Neural cell (in vitro differentiated cells): ENCODE data around the gene SEC14L6.

Experiments
- EZH2 ChIP-seq: fragments of 200-600, 300-800 bp; shearing (Covaris generic), sonication (generic); IDR thresholded peaks from 2 replicates; pipeline ENCODE4 v1.6.1; 2014; ENCODE audit warnings: antibody characterized with exemption, low read length, borderline replicate concordance, mild to moderate bottlenecking; ENCODE audit not compliant: insufficient read depth, poor library complexity, severe bottlenecking
- POLR2AphosphoS5 ChIP-seq: IDR thresholded peaks from 2 replicates; pipeline ENCODE4 v1.6.1; 2012
- RAD21 ChIP-seq: fragments of 450-650 bp; conservative IDR thresholded peaks from 2 replicates; pipeline ENCODE4 v1.6.1; 2014; ENCODE audit warnings: antibody characterized with exemption, mild to moderate bottlenecking, moderate library complexity
- SMC3 ChIP-seq: fragments of 450-650 bp; conservative IDR thresholded peaks from 2 replicates; pipeline ENCODE4 v1.6.1; 2014; ENCODE audit warnings: antibody characterized with exemption, mild to moderate bottlenecking, moderate library complexity; ENCODE audit not compliant: poor library complexity
- TAF1 ChIP-seq: IDR thresholded peaks from 2 replicates; pipeline ENCODE4 v1.6.1; 2012; ENCODE audit warnings: low read depth
- TF ChIP-seq, protein P1 (sequence below): fragments of 450-650 bp; IDR thresholded peaks from 2 replicates; pipeline ENCODE4 v1.5.1; 2014; ENCODE audit warnings: antibody characterized with exemption, mild to moderate bottlenecking, moderate library complexity; ENCODE audit not compliant: poor library complexity, severe bottlenecking

DNA sequence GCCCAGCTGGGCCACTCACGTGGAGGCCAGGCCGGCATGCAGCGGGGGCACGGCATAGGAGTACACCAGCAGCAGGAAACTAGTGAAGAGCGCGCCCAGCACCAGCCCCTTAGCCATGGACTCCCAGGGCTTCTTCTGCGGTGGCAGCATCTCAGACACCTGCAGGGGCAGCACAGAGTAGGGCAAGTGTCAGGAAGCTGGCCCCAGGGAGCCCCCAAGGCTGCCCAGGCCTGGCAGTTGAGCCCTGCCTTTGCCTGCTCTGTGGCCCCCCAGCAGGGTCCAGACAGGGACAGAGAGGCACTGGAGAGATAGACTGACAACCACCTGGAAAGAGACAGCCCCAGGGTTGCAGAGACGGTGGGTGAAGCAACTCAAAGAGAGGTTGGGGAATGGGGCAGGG is 10.7 kb upstream of the SEC14L6 start:
- TF ChIP-seq, protein P1, sequence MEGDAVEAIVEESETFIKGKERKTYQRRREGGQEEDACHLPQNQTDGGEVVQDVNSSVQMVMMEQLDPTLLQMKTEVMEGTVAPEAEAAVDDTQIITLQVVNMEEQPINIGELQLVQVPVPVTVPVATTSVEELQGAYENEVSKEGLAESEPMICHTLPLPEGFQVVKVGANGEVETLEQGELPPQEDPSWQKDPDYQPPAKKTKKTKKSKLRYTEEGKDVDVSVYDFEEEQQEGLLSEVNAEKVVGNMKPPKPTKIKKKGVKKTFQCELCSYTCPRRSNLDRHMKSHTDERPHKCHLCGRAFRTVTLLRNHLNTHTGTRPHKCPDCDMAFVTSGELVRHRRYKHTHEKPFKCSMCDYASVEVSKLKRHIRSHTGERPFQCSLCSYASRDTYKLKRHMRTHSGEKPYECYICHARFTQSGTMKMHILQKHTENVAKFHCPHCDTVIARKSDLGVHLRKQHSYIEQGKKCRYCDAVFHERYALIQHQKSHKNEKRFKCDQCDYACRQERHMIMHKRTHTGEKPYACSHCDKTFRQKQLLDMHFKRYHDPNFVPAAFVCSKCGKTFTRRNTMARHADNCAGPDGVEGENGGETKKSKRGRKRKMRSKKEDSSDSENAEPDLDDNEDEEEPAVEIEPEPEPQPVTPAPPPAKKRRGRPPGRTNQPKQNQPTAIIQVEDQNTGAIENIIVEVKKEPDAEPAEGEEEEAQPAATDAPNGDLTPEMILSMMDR = no peak
- no peak for TF ChIP-seq POLR2AphosphoS5
- TF ChIP-seq TAF1 = no peak
- no peak for TF ChIP-seq RAD21
- no peak for TF ChIP-seq EZH2
- TF ChIP-seq SMC3 = no peak
